ENCODE data around the gene TENM3.

TENM3 gene

DNA sequence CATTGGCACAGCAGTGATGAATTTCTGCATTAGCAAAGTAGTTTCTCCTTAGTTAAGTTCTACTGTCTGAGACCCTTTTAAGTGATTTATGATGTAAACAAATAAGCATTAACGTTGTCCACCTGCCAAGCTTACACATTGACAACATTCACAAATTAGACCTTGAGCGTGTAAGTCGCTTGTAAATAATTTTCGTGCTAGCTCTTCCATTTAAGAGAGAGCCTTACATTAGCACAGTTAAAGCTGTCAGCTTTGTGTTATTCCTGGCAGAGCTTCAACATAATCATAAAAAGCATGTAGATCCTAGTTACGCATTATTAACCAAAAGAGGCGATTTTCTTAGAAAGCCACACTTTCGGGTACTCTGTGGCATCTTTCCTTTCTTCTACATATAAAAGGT lies 546.3 kb downstream of the TENM3 start:
- POLR2A ChIA-PET, result no interaction called here
- TF ChIP-seq, protein P1, sequence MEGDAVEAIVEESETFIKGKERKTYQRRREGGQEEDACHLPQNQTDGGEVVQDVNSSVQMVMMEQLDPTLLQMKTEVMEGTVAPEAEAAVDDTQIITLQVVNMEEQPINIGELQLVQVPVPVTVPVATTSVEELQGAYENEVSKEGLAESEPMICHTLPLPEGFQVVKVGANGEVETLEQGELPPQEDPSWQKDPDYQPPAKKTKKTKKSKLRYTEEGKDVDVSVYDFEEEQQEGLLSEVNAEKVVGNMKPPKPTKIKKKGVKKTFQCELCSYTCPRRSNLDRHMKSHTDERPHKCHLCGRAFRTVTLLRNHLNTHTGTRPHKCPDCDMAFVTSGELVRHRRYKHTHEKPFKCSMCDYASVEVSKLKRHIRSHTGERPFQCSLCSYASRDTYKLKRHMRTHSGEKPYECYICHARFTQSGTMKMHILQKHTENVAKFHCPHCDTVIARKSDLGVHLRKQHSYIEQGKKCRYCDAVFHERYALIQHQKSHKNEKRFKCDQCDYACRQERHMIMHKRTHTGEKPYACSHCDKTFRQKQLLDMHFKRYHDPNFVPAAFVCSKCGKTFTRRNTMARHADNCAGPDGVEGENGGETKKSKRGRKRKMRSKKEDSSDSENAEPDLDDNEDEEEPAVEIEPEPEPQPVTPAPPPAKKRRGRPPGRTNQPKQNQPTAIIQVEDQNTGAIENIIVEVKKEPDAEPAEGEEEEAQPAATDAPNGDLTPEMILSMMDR (IDR thresholded peaks at IDR 0.05; ENCODE audit: control extremely low read depth, extremely low read depth, low read depth, missing control alignments), result no peak
- CTCF ChIA-PET, result no interaction called here
- no peak for DNase-seq (ENCODE audit: extremely low spot score)

DNA sequence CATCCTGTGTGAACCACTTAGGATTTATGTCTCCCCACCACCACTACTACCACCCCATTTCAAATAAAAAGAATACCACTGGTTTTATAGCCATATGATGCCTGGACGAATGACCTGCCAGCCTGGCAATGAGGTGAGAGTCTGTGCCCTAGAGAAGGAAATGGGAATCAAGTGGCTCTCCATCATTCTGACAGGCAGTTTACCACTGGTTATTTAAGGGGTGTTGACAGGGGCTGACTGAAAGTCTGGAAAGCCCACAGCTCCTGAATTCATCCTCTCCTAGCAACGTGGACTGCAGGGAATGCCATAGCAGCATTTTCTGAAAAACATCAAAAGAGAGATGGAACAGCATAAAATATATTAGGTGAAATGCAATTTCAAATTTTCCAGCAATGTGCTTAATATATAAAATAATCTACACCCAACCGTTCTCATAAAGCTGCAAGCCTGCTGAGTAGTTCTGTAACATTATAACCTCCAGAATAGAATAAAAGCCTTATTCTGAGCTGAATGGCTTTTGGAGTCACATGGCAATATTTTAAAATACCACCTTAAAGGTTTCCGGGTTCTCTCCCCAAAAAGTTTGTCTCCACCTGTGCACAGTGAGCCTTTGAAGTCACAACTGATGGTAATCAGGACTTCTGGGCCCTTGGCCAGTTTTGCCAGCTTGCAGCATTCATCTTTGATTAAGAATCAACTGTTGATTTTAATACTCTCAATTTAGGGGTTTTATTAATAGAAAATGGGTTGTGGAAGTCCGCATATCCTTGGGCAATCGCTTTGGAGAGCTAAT lies 552.4 kb downstream of the TENM3 start:
- POLR2A ChIA-PET, result no interaction called here
- DNase-seq (ENCODE audit: extremely low spot score), result no peak
- TF ChIP-seq, protein P1 (IDR thresholded peaks at IDR 0.05; ENCODE audit: control extremely low read depth, extremely low read depth, low read depth, missing control alignments), result no peak
- CTCF ChIA-PET, result interaction anchor here (1.1 to 2.6 kb wide), 3 partner anchors 8 to 130 kb away, joined by 3 to 7 read pairs (median 4); no protein-coding TSS in a partner anchor

DNA sequence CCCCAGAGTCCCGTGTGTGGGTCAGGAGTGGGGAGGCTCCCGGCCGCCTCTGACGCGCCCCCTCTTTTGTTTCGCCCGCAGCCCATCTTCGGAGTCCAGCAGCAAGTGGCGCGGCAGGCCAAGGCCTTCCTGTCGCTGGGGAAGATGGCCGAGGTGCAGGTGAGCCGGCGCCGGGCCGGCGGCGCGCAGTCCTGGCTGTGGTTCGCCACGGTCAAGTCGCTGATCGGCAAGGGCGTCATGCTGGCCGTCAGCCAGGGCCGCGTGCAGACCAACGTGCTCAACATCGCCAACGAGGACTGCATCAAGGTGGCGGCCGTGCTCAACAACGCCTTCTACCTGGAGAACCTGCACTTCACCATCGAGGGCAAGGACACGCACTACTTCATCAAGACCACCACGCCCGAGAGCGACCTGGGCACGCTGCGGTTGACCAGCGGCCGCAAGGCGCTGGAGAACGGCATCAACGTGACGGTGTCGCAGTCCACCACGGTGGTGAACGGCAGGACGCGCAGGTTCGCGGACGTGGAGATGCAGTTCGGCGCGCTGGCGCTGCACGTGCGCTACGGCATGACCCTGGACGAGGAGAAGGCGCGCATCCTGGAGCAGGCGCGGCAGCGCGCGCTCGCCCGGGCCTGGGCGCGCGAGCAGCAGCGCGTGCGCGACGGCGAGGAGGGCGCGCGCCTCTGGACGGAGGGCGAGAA lies 556.5 kb downstream of the TENM3 start:
- TF ChIP-seq, protein P1 (IDR thresholded peaks at IDR 0.05; ENCODE audit: control extremely low read depth, extremely low read depth, low read depth, missing control alignments), result no peak
- DNase-seq (ENCODE audit: extremely low spot score), result no peak
- ChIA-PET POLR2A (no interaction called here), CTCF (no interaction called here)

DNA sequence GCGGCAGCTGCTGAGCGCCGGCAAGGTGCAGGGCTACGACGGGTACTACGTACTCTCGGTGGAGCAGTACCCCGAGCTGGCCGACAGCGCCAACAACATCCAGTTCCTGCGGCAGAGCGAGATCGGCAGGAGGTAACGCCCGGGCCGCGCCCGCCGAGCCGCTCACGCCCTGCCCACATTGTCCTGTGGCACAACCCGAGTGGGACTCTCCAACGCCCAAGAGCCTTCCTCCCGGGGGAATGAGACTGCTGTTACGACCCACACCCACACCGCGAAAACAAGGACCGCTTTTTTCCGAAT lies 557.0 kb downstream of the TENM3 start:
- CTCF ChIA-PET, result no interaction called here
- POLR2A ChIA-PET, result no interaction called here

DNA sequence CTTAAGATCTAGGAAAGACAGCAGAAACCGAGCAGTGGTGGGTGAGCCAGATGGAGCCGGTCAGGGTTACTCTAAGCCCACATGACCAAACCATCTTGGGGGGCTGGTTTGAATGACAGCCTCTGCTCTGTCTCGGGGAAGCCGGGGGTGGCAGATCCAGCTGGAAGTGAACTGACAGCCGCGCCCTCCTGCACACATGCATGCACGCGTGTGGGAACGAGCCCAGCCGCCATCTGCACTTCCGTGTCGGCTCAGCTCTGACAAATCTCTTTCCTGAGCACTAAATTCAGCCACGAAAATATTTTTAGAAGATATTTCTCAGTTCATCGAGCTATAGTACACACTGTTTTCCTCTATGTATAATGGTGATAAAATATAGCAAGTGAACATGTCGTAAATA lies 558.4 kb downstream of the TENM3 start:
- TF ChIP-seq, protein P1 (IDR thresholded peaks at IDR 0.05; ENCODE audit: control extremely low read depth, extremely low read depth, low read depth, missing control alignments), result no peak
- ChIA-PET POLR2A (no interaction called here), CTCF (interaction anchor here (1.0 to 1.5 kb wide), 3 partner anchors 10 to 123 kb away, joined by 3 to 4 read pairs (median 4); no protein-coding TSS in a partner anchor)
- DNase-seq (ENCODE audit: extremely low spot score), result no peak

More for the DNA sequence above, 557.0 kb downstream of the TENM3 start:
- no peak for DNase-seq (ENCODE audit: extremely low spot score)
- TF ChIP-seq, protein P1 (IDR thresholded peaks at IDR 0.05; ENCODE audit: control extremely low read depth, extremely low read depth, low read depth, missing control alignments), result no peak

DNA sequence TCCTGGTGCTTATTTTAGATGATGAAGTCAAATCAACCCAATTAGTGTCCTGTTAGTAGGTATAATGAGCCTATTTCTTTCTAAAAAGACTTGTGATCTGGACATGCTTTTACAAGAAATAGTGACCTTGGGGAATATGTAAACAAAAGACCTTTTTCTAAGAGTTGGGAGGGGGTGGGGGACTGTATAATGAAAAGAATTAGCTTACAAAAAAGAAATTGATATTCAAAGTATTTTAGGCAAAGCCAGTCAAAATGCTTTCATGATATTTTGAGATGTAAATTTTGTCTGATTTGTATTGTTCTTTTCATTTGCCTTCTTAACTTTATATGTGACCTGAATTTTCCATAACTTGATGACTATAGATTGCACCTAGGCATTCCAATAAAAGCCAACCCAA lies 559.4 kb downstream of the TENM3 start:
- CTCF ChIA-PET, result no interaction called here
- TF ChIP-seq, protein P1 (IDR thresholded peaks at IDR 0.05; ENCODE audit: control extremely low read depth, extremely low read depth, low read depth, missing control alignments), result no peak
- DNase-seq (ENCODE audit: extremely low spot score), result no peak
- POLR2A ChIA-PET, result no interaction called here

Data from GM10248 (cell line).